ENCODE results near the gene AMPD2. TPM values are rescaled to one million over a fixed set of nuclear protein-coding genes. Genes with fewer than 3 reads are reported as not detected.

The AMPD2 gene
- total RNA-seq, 1 experiment from 2014 or later: 69.9 TPM

DNA sequence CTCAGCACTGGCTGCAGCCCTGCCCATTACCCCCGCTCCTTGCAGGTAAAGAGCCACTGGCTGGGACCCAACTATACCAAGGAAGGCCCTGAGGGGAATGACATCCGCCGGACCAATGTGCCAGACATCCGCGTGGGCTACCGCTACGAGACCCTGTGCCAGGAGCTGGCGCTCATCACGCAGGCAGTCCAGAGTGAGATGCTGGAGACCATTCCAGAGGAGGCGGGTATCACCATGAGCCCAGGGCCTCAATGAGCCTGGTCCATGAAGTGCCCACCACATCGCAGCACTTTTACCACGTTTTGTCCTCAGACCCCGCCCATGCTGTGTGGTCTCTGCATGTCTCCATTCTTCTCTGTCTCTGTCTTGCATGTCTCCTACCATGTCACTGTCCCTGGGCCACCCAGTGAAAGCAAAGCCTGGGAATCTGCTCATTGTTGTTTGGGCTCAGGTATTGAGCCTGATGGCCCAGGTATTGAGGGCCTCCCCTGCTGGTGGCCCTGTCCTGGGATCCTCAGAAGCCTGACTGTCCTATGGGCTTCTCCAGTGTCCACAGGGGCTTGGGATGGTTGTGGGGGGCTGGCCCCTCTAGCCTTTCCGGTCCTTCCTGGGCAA lies 11.4 kb downstream of the AMPD2 start:
- no peaks in the 10 kb centered on the region for H3K27me3 ChIP-seq (ENCODE audit: insufficient read depth, low read length)
- ATAC-seq: no peak
- H3K4me3 ChIP-seq (replicated peaks in 1 of 2; ENCODE audit: low read depth in 1 of 2, low read length in 2 of 2): no peak overlapping the region
- no peak overlapping the region for H3K27ac ChIP-seq (ENCODE audit: low read depth, low read length)
- H4K20me1 ChIP-seq (ENCODE audit: insufficient read depth): no peaks in the 10 kb centered on the region
- no peak overlapping the region for H3K4me2 ChIP-seq (ENCODE audit: low read length)
- no peak for TF ChIP-seq POLR2AphosphoS5 (IDR thresholded peaks at IDR 0.05; ENCODE audit: low read depth, low read length)
- no peak for TF ChIP-seq TCF7L2 (IDR thresholded peaks at IDR 0.05; ENCODE audit: borderline replicate concordance, extremely low read depth, insufficient read depth, insufficient read length)
- TF ChIP-seq ZBTB33 (IDR thresholded peaks at IDR 0.05; ENCODE audit: extremely low read depth, insufficient replicate concordance, low read length): no peak
- no peak for TF ChIP-seq SP1 (IDR thresholded peaks at IDR 0.05; ENCODE audit: low read depth)
- no peak for TF ChIP-seq ZFX (IDR thresholded peaks at IDR 0.05)
- TF ChIP-seq FOSL1 (IDR thresholded peaks at IDR 0.05; ENCODE audit: low read depth): no peak
- TF ChIP-seq ATF3 (IDR thresholded peaks at IDR 0.05): no peak
- TF ChIP-seq, protein P1, sequence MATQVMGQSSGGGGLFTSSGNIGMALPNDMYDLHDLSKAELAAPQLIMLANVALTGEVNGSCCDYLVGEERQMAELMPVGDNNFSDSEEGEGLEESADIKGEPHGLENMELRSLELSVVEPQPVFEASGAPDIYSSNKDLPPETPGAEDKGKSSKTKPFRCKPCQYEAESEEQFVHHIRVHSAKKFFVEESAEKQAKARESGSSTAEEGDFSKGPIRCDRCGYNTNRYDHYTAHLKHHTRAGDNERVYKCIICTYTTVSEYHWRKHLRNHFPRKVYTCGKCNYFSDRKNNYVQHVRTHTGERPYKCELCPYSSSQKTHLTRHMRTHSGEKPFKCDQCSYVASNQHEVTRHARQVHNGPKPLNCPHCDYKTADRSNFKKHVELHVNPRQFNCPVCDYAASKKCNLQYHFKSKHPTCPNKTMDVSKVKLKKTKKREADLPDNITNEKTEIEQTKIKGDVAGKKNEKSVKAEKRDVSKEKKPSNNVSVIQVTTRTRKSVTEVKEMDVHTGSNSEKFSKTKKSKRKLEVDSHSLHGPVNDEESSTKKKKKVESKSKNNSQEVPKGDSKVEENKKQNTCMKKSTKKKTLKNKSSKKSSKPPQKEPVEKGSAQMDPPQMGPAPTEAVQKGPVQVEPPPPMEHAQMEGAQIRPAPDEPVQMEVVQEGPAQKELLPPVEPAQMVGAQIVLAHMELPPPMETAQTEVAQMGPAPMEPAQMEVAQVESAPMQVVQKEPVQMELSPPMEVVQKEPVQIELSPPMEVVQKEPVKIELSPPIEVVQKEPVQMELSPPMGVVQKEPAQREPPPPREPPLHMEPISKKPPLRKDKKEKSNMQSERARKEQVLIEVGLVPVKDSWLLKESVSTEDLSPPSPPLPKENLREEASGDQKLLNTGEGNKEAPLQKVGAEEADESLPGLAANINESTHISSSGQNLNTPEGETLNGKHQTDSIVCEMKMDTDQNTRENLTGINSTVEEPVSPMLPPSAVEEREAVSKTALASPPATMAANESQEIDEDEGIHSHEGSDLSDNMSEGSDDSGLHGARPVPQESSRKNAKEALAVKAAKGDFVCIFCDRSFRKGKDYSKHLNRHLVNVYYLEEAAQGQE (IDR thresholded peaks at IDR 0.05; ENCODE audit: low read depth): no peak
- TF ChIP-seq POLR2A (IDR thresholded peaks at IDR 0.05; ENCODE audit: borderline replicate concordance, extremely low read depth, insufficient read depth, insufficient read length): no peak
- TF ChIP-seq CBX3 (IDR thresholded peaks at IDR 0.05; ENCODE audit: low read depth): no peak
- no TSS peak for BruUV-seq (replicated peaks)
- DNase-seq (ENCODE audit: low read depth, low spot score): no peak
- peaks cover 6 to 20% of the 10 kb centered on the region in 2 experiments; a peak in 3 of 4 replicates for H3K36me3 ChIP-seq (ENCODE audit: control insufficient read depth in 1 of 2, insufficient read depth in 2 of 2, low read length in 2 of 2)
- ChIA-PET POLR2A (interaction anchor here (0.8 kb wide), 1 partner anchor 85 kb away, joined by 3 read pairs; no protein-coding TSS in a partner anchor), CTCF (interaction anchor here (0.8 to 4.1 kb wide), 11 partner anchors 9 to 354 kb away, joined by 3 to 35 read pairs (median 8); partner anchors contain the start of genes AHCYL1, AMPD2, GNAI3 and GNAT2), RAD21 (ENCODE audit: low non-redundant PET in 1 of 2, low total read pairs in 2 of 2, uncharacterized antibody in 2 of 2, unreplicated experiment in 2 of 2) (interaction anchor here in 1 of 2 experiments (0.9 to 1.3 kb wide), 2 partner anchors 9 to 85 kb away, joined by 4 to 8 read pairs; no protein-coding TSS in a partner anchor)
- peaks cover 2 to 11% of the 10 kb centered on the region in 2 experiments; a peak in 3 of 4 replicates for H3K4me1 ChIP-seq (ENCODE audit: control insufficient read depth in 1 of 2, insufficient read depth in 2 of 2, low read length in 2 of 2)
- no peaks in the 10 kb centered on the region for H3K79me2 ChIP-seq (ENCODE audit: insufficient read depth, low read length)
- H2AFZ ChIP-seq (ENCODE audit: low read depth, low read length, poor library complexity, severe bottlenecking): no peak overlapping the region
- intact Hi-C loops (cut with micrococcal nuclease): loop anchor here (1.0 kb wide), 1 partner anchor 85 kb away; no protein-coding TSS in a partner anchor
- no peaks in the 10 kb centered on the region for H3K9me2 ChIP-seq (ENCODE audit: insufficient read depth)
- no peak overlapping the region for H3K9ac ChIP-seq (ENCODE audit: low read length)
- H3K9me3 ChIP-seq (ENCODE audit: control insufficient read depth in 1 of 2, insufficient read depth in 1 of 2, low read depth in 1 of 2, low read length in 2 of 2): no peaks in the 10 kb centered on the region
